ENCODE results near the gene OBP2B.
A peak's percentile ranks its signal among the peaks of the same experiment; 100 is the strongest.

OBP2B gene

GRCh38 chr9:133165452-133165730, 43.7 kb downstream of the OBP2B start:
- no peak for DNase-seq

- DNase-seq = no peak
These were observed 44.9 kb downstream of the OBP2B start for GRCh38 chr9:133164191-133164590.

- peak; percentile 36 for DNase-seq
These were observed 45.4 kb downstream of the OBP2B start, which contains the start of gene GBGT1 for GRCh38 chr9:133163504-133164172. Gene GBGT1 (minus strand): TSS chr9:133163914. CDS start chr9:133162412, 1,502 bp downstream.

GRCh38 chr9:133162861-133163503, 46.1 kb downstream of the OBP2B start:
- no peak for DNase-seq

GRCh38 chr9:133161547-133161950, 47.5 kb downstream of the OBP2B start:
- DNase-seq = no peak

GRCh38 chr9:133160742-133161546, 48.1 kb downstream of the OBP2B start:
- DNase-seq = peak; percentile 62

- DNase-seq = no peak
These were observed 50.4 kb downstream of the OBP2B start for GRCh38 chr9:133158695-133159094.
